ENCODE results near the gene TTC4.

- TF ChIP-seq POLR2A (IDR thresholded peaks at IDR 0.05) (no peak), CTCF (IDR thresholded peaks at IDR 0.05) (no peak)
Measured at GRCh38 chr1:54711536-54711935, 4.1 kb upstream of the TTC4 start.
